ENCODE data around the gene GLRX.

The GLRX gene

GRCh38 chr5:95780597-95780996, 41.9 kb downstream of the GLRX start:
- no peak for TF ChIP-seq CTCF (IDR thresholded peaks at IDR 0.05; ENCODE audit: control insufficient read depth, extremely low read depth, insufficient read depth)
- H3K4me3 ChIP-seq (ENCODE audit: low read depth, low read length) = no peak overlapping the region
- no peak for DNase-seq (ENCODE audit: low read depth)

GRCh38 chr5:95779611-95780010, 42.9 kb downstream of the GLRX start:
- no peak for TF ChIP-seq CTCF (IDR thresholded peaks at IDR 0.05; ENCODE audit: control insufficient read depth, extremely low read depth, insufficient read depth)
- no peak for DNase-seq (ENCODE audit: low read depth)

GRCh38 chr5:95778713-95779436, 43.7 kb downstream of the GLRX start:
- no peak for TF ChIP-seq CTCF (IDR thresholded peaks at IDR 0.05; ENCODE audit: control insufficient read depth, extremely low read depth, insufficient read depth)
- H3K4me3 ChIP-seq (ENCODE audit: low read depth, low read length) = no peak overlapping the region
- no peak for DNase-seq (ENCODE audit: low read depth)

More at GRCh38 chr5:95779611-95780010, 42.9 kb downstream of the GLRX start:
- H3K4me3 ChIP-seq (ENCODE audit: low read depth, low read length) = no peak overlapping the region

GRCh38 chr5:95777441-95777840, 45.1 kb downstream of the GLRX start:
- DNase-seq (ENCODE audit: low read depth) = no peak
- H3K4me3 ChIP-seq (ENCODE audit: low read depth, low read length) = no peak overlapping the region
- TF ChIP-seq CTCF (IDR thresholded peaks at IDR 0.05; ENCODE audit: control insufficient read depth, extremely low read depth, insufficient read depth) = no peak

GRCh38 chr5:95773335-95774059, 49.0 kb downstream of the GLRX start:
- no peak for TF ChIP-seq CTCF (IDR thresholded peaks at IDR 0.05; ENCODE audit: control insufficient read depth, extremely low read depth, insufficient read depth)
- DNase-seq (ENCODE audit: low read depth) = no peak
- no peak overlapping the region for H3K4me3 ChIP-seq (ENCODE audit: low read depth, low read length)

GRCh38 chr5:95771892-95772291, 50.6 kb downstream of the GLRX start:
- no peak for TF ChIP-seq CTCF (IDR thresholded peaks at IDR 0.05; ENCODE audit: control insufficient read depth, extremely low read depth, insufficient read depth)

More at GRCh38 chr5:95771892-95772291, 50.6 kb downstream of the GLRX start:
- no peak overlapping the region for H3K4me3 ChIP-seq (ENCODE audit: low read depth, low read length)
- DNase-seq (ENCODE audit: low read depth) = no peak

Measured in LNCaP clone FGC (cell line).